Measurements from ENCODE around the gene THEM4.

GRCh38 chr1:151948506-151948905 is 39.2 kb upstream of the THEM4 start:
- TF ChIP-seq CTCF (IDR thresholded peaks at IDR 0.05; ENCODE audit: insufficient read depth, low read depth, low read length) (no peak), EZH2 (IDR thresholded peaks at IDR 0.05; ENCODE audit: insufficient read depth, low read length) (no peak)

Data from astrocyte (in vitro differentiated cells and primary cell).